GM18511 (cell line): ENCODE results near the gene PDE9A.
"Not testable (repeated sequence)": the region's sequence is repeated elsewhere in the genome, so short reads cannot be mapped to it uniquely, and the experiment has no call there.

ENCODE experiments used
- ATAC-seq: cut with Tn5 transposase; IDR thresholded peaks from one replicate; pipeline ENCODE4 v1.9.1; 2021; ENCODE audit warnings: mild to moderate bottlenecking, moderate library complexity; ENCODE audit not compliant: unreplicated experiment

PDE9A gene

GRCh38 chr21:42812528-42813241 is 159.3 kb downstream of the PDE9A start:
- not testable (repeated sequence) for ATAC-seq

GRCh38 chr21:42815217-42815616 is 161.8 kb downstream of the PDE9A start:
- no peak for ATAC-seq

- ATAC-seq: no peak
These were observed 164.9 kb downstream of the PDE9A start for GRCh38 chr21:42818328-42818749.

DNA sequence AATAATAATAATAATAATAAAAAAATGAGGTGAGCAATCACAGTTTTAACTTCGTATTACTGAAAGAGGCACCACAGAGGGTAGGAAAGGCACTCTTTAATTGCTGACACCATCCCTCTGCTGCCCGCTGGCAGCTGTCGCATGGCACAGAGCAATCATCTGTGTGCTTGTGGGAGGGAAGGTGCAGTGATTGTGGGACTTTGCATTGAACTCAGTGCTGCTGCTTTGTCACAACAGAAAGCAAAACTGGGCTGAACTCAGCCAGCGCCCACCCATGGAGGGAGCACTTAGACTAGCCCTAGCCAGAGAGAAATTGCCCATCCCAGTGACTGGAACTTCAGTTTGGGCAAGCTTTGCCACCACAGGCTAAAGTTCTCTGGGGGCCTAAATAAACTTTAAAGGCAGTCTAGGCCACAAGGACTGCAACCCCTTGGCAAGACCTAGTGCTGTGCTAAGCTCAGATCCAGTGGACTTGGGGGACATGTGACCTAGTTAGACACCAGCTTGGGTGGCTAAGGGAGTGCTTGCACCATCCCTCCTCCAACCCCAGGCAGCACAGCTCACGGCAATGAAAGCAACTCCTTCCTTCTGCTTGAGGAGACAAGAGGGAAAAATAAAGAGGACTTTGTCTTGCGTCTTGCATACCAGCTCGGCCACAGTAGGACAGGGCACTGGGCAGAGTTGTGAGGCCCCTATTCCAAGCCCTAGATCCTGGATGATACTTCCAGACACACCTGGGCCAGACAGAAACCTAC is 166.6 kb downstream of the PDE9A start:
- no peak for ATAC-seq

DNA sequence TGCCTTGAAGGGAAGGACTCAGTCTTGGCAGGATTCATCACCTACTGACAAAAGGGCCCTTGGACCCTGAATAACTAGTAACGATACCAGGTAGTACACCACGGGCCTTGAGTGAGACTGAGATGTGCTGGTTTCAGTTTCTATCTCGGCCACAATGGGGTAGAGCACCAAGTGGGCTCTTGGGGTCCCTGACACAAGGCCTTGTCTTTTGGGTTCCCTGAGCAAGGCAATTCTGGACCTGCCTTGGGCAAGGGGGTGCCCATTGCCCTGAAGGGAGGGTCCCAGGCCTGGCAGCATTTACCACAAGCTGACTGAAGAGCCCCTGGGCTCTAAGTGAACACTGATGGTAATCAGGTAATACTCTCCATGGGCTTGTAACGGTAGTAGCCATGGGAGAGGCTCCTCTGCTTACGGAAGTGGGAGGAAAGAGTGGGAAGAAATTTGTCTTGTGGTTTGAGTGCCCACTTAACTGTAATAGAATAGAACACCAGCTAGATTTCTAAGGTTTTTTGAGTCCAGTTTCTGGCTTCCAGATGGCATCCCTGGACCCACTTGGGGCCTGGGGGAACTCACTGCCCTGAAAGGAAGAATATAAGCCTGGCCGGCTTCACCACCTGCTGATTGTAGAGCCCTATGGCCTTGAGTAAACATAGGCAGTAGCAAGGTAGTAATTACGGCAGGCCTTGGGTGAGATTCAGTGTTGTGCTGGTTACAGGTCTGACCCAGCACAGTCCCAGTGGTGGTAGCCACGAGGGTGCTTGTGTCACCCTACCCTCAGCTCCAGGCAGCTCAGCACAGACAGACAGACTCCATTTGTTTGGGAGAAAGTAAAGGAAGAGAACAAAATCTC is 167.4 kb downstream of the PDE9A start:
- ATAC-seq: no peak
